Uterus (tissue), 4 donors: ENCODE measurements around the gene NRF1. TPM values are rescaled to one million over a fixed set of nuclear protein-coding genes. Genes with fewer than 3 reads are reported as not detected.

ENCODE experiments used
- DNase-seq, 2 donors: peaks; one replicate each; pipeline ENCODE4 v3.0.0-alpha.2; 2019 to 2020
- H3K27ac ChIP-seq, 2 donors: fragments of 200-600 bp; sonication (generic); 1 replicate in 1 of 2; 2 replicates in 1 of 2; pipeline ENCODE4 v1.5.1; 2016 to 2018
- H3K27me3 ChIP-seq, 2 donors: fragments of 200-600 bp; sonication (generic); one replicate each; pipeline ENCODE4 v1.5.1; 2018 to 2019; ENCODE audit warnings: control low read depth in 1 of 2
- H3K36me3 ChIP-seq, 2 donors: fragments of 200-600 bp; sonication (generic); one replicate each; pipeline ENCODE4 v1.5.1; 2019; ENCODE audit warnings: control low read depth in 1 of 2
- H3K4me1 ChIP-seq, 2 donors: fragments of 200-600 bp; sonication (generic); one replicate each; pipeline ENCODE4 v1.5.1; 2018 to 2019; ENCODE audit warnings: control low read depth in 1 of 2
- H3K4me3 ChIP-seq, 2 donors: fragments of 200-600 bp; sonication (generic); 1 replicate in 1 of 2; 2 replicates in 1 of 2; pipeline ENCODE4 v1.5.1; 2018 to 2019; ENCODE audit warnings: mild to moderate bottlenecking in 1 of 2
- H3K9me3 ChIP-seq, 2 donors: fragments of 200-600 bp; sonication (generic); one replicate each; pipeline ENCODE4 v1.5.1; 2019; ENCODE audit warnings: control low read depth in 1 of 2
- CTCF ChIP-seq, 4 experiments: fragments of 200-600 bp in 2 of 4; fragments of 450-650 bp in 2 of 4; sonication (generic) in 2 of 4; IDR thresholded peaks; one replicate each; pipeline ENCODE4 v1.5.1; 2016 to 2019; ENCODE audit warnings: antibody characterized with exemption in 4 of 4, mild to moderate bottlenecking in 2 of 4, moderate library complexity in 1 of 4
- POLR2A ChIP-seq, 2 donors: fragments of 450-650 bp; IDR thresholded peaks; one replicate each; pipeline ENCODE4 v1.6.1; 2016; ENCODE audit warnings: antibody characterized with exemption in 2 of 2, mild to moderate bottlenecking in 1 of 2, moderate library complexity in 1 of 2
- intact Hi-C: fragments of 100-400 bp; cut with DNase I; formaldehyde crosslinking; loops from one replicate; pipeline ENCODE4 v1.15.1; 2023; ENCODE audit warnings: low total_unique reads
- total RNA-seq, 4 donors: library from RNA; depleted of rRNA in 3 of 4; stranded (reverse); fragments of >200 nt in 3 of 4; gene quantifications; one replicate each; pipeline versions ENCODE4 v1.1.0 to v1.2.4, GENCODE V29; 2014 to 2023
- donor health status: DM: yes; HTN: yes; CAD: no.

Gene NRF1
- total RNA-seq, 4 donors from 2014 or later = 18.2 to 56.5 (median 40.4) TPM

DNA sequence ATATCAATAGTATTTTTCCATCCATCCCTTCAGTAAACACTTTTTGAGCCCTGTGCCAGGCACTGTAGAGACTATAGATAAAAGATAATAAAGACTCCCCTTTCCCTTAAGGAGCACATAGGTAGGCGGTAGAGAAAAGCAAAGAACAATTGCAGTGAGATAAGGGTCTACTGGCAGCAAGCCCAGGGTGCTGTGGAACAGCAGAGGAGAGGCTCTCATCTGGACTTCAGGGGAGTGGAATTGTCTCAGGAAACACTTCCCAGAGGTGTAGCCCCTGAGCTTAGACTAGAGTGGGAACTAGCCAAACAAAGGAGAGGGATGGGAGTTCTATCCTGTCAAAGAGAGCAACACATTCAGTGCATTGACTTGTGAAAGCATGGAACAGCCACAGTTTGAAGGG is 102.0 kb downstream of the NRF1 start:
- H3K9me3 ChIP-seq = no peaks in the 10 kb centered on the region
- no peak for DNase-seq
- H3K4me1 ChIP-seq = no peaks in the 10 kb centered on the region
- no peak overlapping the region for H3K4me3 ChIP-seq
- H3K36me3 ChIP-seq = no peaks in the 10 kb centered on the region
- no peak for TF ChIP-seq POLR2A (IDR thresholded peaks at IDR 0.05)
- no peak overlapping the region for H3K27ac ChIP-seq
- intact Hi-C loops = no loop called here
- H3K27me3 ChIP-seq = no peaks in the 10 kb centered on the region

- Histone ChIP-seq H3K27me3 (no peaks in the 10 kb centered on the region), H3K4me1 (no peaks in the 10 kb centered on the region), H3K4me3 (no peak overlapping the region), H3K36me3 (no peaks in the 10 kb centered on the region), H3K9me3 (no peaks in the 10 kb centered on the region), H3K27ac (no peak overlapping the region)
- no peak for DNase-seq
- intact Hi-C loops = no loop called here
- TF ChIP-seq CTCF (IDR thresholded peaks at IDR 0.05) = no peak
- no peak for TF ChIP-seq POLR2A (IDR thresholded peaks at IDR 0.05)
These were observed 103.1 kb downstream of the NRF1 start for GRCh38 chr7:129714514-129715063.

DNA sequence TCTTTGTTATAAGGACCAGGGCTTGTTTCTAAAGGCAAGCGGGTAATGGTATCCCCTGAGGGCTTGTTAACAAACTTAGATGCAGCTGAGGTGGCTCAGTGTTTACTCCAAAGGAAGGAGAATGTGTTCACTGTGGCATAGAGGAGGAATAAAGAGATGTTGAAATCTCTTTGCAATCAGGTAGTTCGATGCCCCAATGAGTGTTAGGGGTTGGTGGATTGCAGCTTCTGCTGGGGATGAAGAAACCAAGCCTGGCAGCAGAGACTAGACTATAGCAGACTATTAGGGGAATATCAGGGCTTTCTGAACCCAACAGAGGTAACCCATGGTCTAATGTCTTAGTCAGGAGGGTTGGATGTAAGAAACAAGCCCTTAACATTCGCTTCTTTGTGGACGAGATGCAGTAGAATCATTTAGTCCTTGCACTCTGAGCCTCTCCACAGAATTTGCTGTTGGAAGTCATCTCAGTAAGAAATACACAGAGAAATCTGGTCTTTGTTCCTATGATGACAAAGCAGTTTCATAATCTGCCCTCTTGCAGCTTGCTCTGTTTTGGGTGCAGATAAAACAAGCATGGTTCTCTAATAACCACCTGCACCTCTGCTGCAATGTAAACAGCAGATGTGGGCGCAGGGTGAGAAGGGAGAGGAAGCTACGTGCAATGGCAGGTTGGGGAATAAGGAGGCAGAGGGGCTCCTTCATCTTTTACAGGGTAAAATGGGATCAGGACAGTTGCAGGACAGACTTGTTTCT is 108.6 kb downstream of the NRF1 start:
- Histone ChIP-seq H3K27ac (no peak overlapping the region), H3K27me3 (no peaks in the 10 kb centered on the region), H3K36me3 (peaks cover 0 to 3% of the 10 kb centered on the region in 2 donors), H3K4me3 (no peak overlapping the region), H3K9me3 (no peaks in the 10 kb centered on the region), H3K4me1 (no peaks in the 10 kb centered on the region)
- intact Hi-C loops = no loop called here
- no peak for TF ChIP-seq CTCF (IDR thresholded peaks at IDR 0.05)
- TF ChIP-seq POLR2A (IDR thresholded peaks at IDR 0.05) = no peak
- no peak for DNase-seq

DNA sequence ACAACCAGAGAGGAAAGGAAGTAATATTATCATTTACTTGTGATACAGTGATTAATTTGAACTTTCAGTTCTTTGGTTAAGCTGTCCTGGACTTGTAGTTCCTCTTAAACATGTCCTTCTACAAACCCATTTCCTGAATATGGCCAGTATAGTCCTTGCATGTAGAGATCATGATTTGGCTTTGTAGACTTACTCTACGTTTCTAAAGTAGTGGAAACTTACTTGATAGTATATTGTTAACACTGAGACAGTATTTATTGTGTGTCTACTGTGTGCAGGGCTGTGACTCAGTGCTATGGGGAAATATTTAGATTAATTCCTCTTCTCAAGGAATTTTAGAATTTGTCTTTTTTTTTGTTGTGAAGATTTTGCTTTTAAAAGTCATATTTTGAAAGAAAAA is 109.5 kb downstream of the NRF1 start:
- no peaks in the 10 kb centered on the region for H3K4me1 ChIP-seq
- H3K4me3 ChIP-seq = no peak overlapping the region
- H3K36me3 ChIP-seq = peaks cover 0 to 3% of the 10 kb centered on the region in 2 donors
- no peak for DNase-seq
- H3K9me3 ChIP-seq = no peaks in the 10 kb centered on the region
- H3K27me3 ChIP-seq = no peaks in the 10 kb centered on the region
- TF ChIP-seq CTCF (IDR thresholded peaks at IDR 0.05) (no peak), POLR2A (IDR thresholded peaks at IDR 0.05) (no peak)
- intact Hi-C loops = no loop called here
- no peak overlapping the region for H3K27ac ChIP-seq

DNA sequence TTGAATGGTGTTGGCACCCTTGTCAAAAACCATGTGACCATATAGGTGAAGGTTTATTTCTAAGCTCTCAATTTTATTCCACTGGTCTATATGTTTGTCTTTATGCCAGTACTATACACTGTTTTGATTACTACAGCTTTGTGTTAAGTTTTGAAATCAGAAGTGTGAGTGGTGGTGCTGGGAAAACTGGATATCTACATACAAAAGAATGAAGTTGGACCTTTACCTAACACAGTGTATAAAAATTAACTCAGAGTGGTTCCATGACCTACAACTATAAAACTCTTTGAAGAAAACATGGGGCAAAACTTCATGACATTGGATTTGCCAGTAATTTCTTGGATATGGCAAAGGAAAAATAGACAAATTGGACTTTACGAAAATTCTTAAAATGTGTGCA is 112.2 kb downstream of the NRF1 start:
- Histone ChIP-seq H3K4me3 (no peak overlapping the region), H3K27me3 (no peaks in the 10 kb centered on the region), H3K27ac (no peak overlapping the region), H3K4me1 (no peaks in the 10 kb centered on the region), H3K36me3 (peaks cover 0 to 3% of the 10 kb centered on the region in 2 donors), H3K9me3 (no peaks in the 10 kb centered on the region)
- no peak for DNase-seq
- TF ChIP-seq POLR2A (IDR thresholded peaks at IDR 0.05) (no peak), CTCF (IDR thresholded peaks at IDR 0.05) (no peak)
- intact Hi-C loops = no loop called here
